Measurements from ENCODE around the gene C6orf47.

Gene C6orf47

DNA sequence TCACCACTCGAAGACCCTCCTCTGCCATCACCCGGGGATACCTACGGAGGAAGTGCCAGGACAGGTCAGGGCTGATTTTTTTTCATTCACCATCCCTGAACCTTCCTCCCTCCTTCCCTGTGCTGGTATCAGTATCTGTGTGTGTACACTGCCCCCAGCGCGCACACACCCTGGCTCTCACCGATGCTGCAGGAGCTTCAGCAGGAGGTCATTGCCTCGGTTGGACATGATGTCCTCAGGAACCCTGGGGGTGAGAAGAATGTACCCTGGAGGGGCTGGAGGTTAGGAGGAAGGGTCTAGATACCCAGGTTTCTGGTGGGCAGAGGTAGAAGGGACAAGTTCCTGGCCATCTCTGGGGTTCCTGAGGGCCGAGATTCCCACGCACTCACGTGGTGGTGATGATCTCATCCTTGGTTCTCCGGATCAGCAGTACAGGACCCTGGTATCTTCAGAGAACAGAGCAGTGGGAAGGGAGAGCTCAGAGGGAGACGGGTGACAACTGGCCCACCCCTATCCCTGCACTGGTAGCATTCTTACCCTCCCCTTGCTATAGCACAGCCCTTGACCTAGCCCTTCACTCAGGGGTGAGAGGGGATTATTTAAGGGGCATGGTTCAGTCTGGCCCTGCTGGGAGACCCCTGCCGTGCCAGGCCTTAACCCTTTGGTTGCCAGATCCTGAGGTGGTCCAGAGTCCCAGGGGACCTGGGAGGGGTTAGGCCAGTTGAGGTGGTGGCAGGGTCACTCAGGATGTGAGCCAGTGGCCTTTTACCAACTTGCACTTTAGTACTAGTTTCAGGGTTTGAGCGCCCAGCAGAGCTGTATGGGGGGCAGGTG is 27.5 kb upstream of the C6orf47 start:
- no peak for DNase-seq (ENCODE audit: low read depth in 3 of 3, low spot score in 1 of 3)

DNA sequence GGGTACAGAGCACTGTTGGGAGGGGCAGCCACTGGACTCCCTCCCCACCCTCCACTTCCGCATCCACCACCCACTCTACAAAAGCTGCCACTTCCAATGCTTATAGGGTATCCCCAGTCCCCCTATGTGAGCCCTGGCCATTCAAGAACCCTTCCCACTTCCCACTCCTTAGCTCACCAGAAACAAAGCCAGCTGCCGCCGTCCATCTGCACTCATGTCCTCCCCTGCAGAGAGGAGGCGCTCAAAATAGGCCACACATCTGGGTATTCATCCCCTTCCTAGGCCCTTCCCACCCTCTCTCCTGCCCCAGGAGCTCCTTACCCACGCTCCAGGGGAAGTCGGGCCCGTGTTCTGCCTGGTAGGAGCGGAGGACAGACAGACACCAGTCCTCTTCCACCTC is 26.7 kb upstream of the C6orf47 start:
- no peak for DNase-seq (ENCODE audit: low read depth in 3 of 3, low spot score in 1 of 3)

DNA sequence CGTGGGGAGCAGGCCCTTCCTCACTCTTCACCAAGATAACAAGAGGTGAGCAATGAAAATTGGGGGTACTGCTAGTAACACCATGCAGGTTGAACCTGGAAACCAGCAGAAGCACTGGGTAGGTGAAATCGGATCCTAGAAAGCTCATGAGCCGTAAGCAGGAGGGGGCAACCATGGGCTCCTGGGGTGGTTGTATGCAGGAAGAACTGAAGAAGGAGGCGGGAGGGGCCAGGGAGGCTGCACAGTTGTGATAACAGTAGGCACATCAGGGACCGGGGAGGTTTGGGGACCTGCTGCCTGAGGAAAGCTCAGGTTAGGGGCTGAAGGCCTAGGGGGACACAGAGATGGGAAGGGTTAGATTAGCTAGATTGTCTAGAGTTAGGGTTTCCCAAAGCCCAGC is 25.9 kb upstream of the C6orf47 start:
- no peak for DNase-seq (ENCODE audit: low read depth in 3 of 3, low spot score in 1 of 3)

DNA sequence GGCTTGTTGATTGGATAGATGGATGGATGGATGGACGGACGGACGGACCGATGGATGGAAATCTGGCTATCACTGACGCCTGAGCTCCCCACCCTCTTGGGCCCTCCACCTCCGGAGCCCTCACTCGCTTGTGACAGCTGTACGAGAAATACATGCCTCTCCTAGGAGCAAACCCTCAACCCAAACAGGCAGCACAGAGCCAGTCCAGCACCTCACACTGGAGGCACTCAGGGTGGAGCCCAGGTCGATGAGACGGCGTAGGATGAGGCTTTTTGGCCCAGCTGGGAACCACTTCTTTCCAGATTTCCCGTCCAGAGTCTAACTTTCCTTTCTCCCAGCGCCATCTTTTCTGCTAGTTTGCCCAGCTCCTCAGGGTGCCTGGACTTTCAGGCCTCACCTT is 23.0 kb upstream of the C6orf47 start:
- DNase-seq (ENCODE audit: low read depth in 3 of 3, low spot score in 1 of 3), result no peak

DNA sequence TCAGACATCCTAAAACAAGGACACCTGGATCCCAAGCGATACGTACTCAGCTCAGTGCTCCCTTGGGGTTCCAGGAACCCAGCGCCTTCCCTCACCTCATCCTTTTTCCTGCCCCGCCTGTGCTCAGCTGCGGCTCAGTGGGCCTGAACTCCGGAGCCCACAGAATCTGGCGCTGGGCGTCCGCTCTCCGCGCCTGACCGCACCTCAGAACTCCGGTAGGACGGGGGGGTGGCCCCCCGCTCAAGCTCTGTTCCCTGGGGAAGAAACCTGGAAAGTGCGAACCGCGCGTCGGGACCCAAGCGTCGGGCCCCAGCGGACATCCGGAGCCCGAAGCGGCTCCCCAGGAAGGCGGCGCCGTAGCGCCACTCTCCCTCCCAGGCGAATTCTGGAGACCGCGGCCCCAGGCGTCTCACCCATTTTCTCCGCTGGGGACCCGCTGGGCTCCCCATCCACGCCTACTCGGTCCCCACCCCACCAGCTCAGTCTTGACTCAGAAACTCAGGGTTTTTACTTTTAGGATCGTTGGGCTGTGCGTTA is 20.6 kb upstream of the C6orf47 start:
- peak in 1 of 3 donors; percentile 21 for DNase-seq (ENCODE audit: low read depth in 3 of 3, low spot score in 1 of 3)

DNA sequence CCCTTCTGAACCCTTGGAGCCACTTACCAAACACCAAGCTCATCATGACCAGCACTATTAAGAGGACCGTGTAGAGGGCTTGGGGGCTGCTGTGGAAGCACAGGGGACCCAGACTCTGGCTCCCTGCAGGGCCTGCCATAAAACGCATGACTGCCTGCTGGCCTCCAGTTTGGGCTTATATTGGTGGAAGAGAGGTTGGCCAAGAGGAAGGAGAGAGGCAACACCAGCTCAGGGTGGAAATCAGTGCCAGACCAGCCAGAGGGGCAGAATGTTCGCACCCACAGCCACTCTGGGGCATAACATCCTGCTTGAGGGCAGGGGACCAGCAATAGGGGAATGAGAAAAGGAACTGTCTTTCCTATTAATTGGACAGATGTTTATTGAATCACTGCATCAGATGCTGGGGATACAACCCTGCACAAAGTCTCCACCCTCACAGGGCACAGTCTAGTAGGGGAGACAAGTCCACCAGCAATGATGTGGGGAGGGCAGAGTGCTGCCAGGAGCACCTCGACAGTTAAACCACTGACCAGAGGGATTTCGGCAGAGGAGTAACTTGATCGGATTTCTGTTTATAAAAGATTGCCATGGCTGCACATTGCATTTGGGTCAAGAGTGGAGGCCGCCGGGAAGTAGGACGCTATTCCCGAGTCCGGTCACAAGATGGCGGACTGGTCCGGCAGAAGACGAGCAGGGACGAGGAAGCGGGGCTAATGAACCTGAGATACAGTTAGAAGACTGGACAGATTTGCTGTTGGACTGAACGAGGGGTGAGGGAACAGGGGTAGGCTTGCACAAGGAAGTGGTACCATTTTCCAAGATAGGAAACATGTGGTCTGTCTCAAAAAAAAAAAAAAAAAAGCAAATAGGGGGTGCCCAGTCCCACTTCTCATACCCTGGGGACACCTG is 19.9 kb upstream of the C6orf47 start, which contains the start of gene LY6G5C:
Gene LY6G5C, minus strand, starts transcription at position 842 of the 909 bp plus-strand sequence. Its CDS starts 694 bp downstream, at position 148.
- DNase-seq (ENCODE audit: low read depth in 3 of 3, low spot score in 1 of 3), result peak; percentile 31 to 41 (median 35)

DNA sequence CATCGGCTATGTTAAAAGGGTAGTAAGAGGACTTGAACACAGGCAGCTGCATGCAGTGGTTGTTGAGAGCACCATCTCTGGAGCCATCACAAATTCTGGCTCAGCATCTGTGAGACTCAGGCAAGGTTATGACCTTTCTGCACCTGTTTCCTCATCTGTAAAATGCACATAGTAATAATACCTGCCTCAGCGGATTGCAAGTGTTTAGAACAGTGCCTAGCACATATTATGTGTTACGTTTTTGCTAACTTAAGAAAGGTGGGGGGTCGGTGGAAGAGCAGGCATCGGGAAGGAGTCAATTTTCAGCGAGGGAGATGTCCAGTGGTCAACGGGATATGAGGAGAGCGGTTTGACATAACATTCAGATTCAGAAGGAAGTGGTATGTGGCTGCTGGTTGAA is 17.4 kb upstream of the C6orf47 start:
- no peak for DNase-seq (ENCODE audit: low read depth in 3 of 3, low spot score in 1 of 3)

DNA sequence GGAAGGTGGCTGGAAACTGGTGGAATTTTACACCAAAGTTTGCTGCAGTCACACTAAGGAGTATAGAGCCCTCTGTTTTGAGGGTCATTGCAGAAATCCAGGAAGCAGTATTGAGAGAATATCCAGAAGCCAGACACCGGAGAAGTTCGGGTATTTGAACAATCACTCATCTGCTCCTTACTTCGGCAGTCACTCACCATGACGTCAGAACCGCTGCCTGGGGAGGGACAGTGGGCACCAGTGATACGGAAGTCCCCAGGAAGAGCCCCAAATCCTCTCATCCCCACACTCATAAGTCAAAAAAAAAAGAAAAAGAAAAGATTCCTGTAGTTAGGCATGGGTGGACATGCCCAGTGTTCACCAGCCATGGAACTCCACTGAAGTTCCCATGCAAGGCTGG is 16.3 kb upstream of the C6orf47 start:
- no peak for DNase-seq (ENCODE audit: low read depth in 3 of 3, low spot score in 1 of 3)

DNA sequence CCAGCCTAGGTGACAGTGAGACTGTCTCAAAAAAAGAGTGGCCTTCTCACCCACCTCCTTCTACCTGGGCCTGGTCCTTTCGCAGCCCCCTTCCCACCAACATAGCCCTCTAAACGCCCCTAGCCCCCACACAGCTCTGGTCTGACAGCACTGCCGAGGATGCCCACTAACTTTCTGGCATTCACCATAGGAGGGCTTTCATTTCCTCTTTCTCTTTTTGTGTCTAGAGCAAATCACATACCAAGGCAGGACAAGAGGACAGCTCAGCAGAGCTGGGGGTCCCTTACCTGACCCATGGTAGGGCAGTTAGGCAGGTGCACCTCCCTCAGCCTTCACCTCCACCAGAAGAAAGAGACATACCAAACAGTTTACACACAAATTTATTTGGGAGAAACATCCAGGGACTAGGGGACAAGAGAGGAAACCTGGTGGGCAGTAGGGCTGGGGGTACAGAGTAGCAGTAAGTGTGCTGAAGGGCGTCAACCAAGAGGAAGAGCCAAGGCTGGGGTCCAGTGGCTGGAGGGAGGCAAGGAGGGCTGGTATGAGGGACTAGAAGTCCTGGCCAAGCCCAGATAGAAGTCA is 15.8 kb upstream of the C6orf47 start:
- DNase-seq (ENCODE audit: low read depth in 3 of 3, low spot score in 1 of 3), result no peak

DNA sequence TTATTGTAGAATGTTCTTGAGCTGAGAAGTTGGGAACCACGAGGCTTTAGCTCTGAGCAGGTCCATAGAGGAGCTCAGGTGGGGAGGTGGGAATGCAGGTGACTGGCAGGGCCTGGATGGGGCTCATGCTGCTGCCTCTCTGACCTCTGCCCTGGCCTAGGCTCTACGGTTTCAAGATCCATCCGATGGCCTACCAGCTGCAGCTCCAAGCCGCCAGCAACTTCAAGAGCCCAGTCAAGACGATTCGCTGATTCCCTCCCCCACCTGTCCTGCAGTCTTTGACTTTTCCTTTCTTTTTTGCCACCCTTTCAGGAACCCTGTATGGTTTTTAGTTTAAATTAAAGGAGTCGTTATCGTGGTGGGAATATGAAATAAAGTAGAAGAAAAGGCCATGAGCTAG is 9.1 kb upstream of the C6orf47 start, which contains the start of gene LY6G5B:
Gene LY6G5B, plus strand, starts transcription at position 301 of the 400 bp plus-strand sequence. CDS start 975 bp downstream, outside the sequence.
- DNase-seq (ENCODE audit: low read depth in 3 of 3, low spot score in 1 of 3), result no peak

DNA sequence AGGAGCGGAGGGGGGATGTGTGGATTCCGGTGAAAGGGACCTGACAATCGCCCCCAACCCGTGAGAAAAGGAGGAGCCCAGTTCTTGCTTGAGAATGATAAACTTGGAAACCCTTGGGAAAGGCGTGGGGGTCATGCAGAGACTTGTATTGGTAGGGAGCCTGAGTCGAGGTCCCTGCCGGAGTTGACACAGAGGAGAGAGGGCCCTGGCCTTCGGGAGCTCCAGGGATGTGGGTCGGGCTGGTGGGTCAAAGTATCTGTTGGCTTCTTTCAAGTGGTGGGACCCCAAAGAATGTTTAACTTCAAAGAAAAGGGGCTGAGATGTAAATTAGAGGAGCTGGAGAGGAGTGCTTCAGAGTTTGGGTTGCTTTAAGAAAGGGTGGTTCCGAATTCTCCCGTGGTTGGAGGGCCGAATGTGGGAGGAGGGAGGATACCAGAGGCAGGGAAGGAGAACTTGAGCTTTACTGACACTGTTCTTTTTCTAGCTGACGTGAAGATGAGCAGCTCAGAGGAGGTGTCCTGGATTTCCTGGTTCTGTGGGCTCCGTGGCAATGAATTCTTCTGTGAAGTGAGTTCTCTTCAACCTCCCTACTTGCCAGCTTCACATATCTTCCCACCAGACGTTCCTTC is 5.9 kb upstream of the C6orf47 start:
- DNase-seq (ENCODE audit: low read depth in 3 of 3, low spot score in 1 of 3), result no peak

DNA sequence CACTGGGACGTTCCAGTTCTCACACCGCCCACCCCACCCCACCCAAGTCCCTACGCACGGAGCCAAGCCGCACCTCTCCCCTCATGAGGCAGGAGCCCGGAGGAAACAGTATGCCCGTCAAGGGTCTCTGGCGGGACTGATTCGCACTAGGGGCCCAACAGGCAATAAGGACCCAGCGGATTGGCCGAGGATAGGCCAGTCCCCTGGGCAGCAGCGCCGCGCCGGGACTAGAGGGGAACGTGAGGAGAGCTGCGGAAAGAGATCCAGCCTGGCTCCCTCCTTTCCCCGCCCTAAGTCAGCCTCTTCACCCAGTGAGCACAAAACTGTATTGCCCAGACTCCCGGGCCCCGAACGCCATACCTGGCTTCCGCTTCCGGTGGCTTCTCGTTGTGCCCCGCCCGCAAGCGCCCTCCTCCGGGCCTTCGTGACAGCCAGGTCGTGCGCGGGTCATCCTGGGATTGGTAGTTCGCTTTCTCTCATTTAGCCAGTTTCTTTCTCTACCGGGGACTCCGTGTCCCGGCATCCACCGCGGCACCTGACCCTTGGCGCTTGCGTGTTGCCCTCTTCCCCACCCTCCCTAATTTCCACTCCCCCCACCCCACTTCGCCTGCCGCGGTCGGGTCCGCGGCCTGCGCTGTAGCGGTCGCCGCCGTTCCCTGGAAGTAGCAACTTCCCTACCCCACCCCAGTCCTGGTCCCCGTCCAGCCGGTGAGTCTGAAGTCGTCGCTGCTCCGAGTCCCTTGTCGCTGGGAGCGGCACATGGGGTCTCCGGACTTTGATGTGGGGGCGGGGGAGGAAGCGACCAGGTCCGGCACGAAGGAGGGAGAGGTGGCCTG is 5.1 kb upstream of the C6orf47 start, which contains the start of gene CSNK2B:
Gene CSNK2B, plus strand, starts transcription at position 580 of the 836 bp plus-strand sequence. CDS start 752 bp downstream, outside the sequence.
- peak; percentile 90 to 96 (median 94) for DNase-seq (ENCODE audit: low read depth in 3 of 3, low spot score in 1 of 3)

DNA sequence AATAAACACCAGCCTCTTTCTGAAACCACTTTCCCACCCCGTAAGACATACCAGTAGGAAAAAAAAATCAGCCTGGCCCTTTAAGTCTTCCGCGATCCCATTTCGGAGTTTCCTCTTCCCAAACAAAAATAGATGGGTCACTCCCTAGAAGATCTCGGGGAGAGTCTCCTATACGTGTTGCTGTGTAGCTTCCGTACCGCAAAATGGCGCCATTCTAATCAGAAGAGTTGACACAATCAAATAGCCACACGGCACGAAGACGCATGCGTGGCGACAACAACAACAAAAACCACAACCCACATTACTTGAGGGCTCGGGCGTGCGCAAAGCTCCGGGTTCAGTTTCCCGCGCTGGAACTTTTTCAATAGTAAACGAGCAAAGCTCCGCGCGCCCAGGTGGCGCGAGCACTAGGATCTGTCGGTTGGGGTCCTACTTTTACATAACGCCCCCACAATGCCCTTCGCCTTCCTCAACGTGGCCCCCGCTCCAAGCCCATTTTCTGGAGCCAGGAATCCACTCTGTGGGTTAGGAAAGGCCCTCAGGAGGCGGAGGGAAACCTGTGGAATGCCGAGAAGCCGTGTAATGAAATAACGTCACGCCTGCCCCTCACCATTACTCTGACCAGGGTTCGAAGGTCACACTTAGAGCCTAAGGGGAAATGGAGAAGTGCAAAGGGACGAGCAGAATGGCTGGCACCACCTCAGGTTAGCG is 4.4 kb upstream of the C6orf47 start, which contains the start of gene GPANK1:
Gene GPANK1, minus strand, starts transcription at position 208 of the 711 bp plus-strand sequence. CDS start 519 bp downstream, outside the sequence.
- DNase-seq (ENCODE audit: low read depth in 3 of 3, low spot score in 1 of 3), result peak; percentile 73 to 75 (median 74)

DNA sequence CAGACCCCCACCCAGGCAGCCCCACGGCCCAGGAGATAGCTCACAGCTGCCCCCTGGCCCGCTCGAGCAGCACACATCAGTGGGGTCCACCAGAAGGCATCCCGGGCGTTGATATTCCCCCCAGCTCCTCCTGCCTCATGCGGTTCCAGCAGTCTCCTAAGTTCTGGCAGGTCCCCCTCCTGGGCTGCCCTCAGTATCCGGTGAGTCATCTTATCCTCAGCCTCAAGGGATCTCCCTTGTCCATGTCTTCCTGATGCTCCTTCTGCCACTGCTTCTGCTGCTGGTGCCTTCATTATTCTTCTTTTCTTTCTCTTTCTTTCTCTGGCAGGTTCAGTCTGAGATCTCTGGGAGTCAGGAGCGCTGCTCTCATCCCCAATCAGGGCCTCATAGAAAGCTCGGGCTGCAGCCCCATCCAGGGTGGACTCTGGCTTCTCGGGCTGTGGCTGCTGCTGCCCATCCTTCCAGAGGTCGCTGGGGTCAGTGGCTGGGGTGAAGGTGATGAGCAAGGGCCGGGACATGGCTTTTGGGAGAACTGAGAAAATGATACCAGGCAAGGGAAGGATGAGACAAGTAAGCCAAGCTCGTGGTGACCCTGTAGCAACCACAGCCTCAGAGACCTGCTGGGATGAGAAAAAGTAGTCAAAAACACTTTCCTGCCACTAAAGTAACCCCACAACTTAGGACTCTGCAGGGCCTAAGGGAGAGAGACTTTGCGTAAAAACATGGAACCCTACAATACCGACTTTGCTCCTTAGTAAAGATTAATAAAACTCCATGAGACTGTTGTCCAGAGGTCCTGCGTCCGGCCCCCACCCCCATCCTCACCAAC is 3.6 kb upstream of the C6orf47 start:
- DNase-seq (ENCODE audit: low read depth in 3 of 3, low spot score in 1 of 3), result no peak

DNA sequence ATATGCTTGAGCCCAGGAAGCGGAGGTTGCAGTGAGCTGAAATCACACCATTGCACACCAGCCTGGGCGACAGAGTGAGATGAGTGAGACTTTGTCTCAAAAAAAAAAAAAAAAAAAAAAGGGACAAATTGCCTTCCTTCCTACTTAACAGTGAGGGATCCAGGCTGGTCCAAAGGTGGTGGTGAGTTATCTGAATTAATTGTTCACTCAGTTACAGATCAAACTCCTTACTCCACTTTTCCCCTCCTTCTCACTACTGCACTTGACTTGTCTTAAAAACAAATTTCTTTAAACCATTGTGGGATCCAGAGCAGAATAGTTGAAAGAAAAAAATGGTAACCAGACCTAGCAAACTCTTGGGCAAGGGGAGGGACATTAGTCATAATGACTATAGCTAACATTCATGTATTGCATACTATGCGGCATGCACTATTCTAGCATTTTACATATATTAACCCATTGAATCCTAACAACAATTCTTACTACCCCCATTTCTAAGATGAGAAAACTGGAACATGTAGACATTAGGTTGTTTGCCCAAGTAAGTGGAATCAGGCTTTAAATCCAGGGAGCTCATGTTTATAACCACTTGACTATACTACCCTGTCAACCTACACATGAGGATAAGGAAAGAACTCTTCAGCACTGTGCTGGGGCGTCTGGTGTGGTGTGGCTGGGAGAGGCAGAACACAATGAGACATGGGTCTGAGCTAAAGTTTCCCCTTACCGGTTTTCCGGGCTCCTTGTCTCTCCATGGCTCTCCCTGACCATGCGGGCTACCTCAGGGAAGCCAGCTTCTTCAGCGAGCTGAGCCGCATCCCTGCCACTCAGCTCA is 2.8 kb upstream of the C6orf47 start:
- DNase-seq (ENCODE audit: low read depth in 3 of 3, low spot score in 1 of 3), result no peak

DNA sequence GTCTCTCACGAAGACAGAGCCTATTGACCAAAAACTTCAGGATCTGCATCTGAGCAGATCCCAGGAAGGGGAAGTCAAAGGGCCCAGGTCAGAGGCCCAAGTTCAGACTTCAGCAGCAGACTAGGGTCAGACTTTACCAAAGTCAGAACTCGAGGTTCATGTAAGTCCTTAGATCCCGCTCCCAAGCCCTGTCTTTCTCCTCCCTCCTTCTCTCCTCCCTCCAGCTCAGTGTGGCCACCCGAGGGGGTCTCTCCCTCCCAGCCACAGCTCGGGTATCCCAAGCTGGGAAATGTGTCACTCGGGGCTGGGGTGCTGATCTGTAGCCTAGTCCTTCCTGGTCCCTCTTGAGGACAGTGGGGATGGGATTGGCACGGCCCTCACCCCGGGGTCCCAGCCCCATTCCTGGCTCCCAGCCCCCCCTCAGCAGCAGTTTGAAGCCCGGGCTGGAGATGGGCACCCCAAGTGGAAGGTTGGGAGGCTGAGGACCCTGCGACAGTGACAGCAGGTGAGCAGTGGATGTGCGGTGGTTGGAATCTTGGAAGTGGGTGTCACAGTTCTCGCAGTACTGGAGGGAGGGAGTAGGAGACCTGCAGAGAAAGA is 1.6 kb upstream of the C6orf47 start:
- DNase-seq (ENCODE audit: low read depth in 3 of 3, low spot score in 1 of 3), result no peak
